ENCODE results near the gene FLAD1. TPM values are rescaled to one million over a fixed set of nuclear protein-coding genes. Genes with fewer than 3 reads are reported as not detected.
A peak's percentile ranks its signal among the peaks of the same experiment; 100 is the strongest.

Gene FLAD1
- total and polyA plus RNA-seq, 2 donors (not counting 3 experiments of a cell fraction or from before 2014, with no cell fraction given): 42.2 to 59.1 TPM

- Histone ChIP-seq H3K9ac (replicated peaks; ENCODE audit: extremely low read depth, insufficient read depth, low read length) (peak overlapping the region; percentile 89), H3K4me3 (replicated peaks in 1 of 3; ENCODE audit: insufficient read depth in 1 of 3, low read depth in 1 of 3, low read length in 3 of 3) (peak overlapping the region in 1 of 3 experiments; percentile 55), H3K27ac (ENCODE audit: insufficient read depth, low read depth, low read length) (peak overlapping the region; percentile 92), H3K4me1 (ENCODE audit: control insufficient read depth, extremely low read depth, insufficient read depth, low read length) (peaks cover 8% of the 10 kb centered on the region), H2AFZ (ENCODE audit: low read depth, low read length) (peak overlapping the region; percentile 55), H3K9me1 (replicated peaks; ENCODE audit: control insufficient read depth, extremely low read depth, insufficient read depth, low read length) (no peaks in the 10 kb centered on the region), H4K20me1 (replicated peaks; ENCODE audit: control insufficient read depth, extremely low read depth, insufficient read depth, low read length) (no peaks in the 10 kb centered on the region), H3K27me3 (ENCODE audit: control insufficient read depth in 2 of 2, insufficient read depth in 2 of 2, low read length in 2 of 2) (no peaks in the 10 kb centered on the region), H3K4me2 (ENCODE audit: insufficient read depth, low read length) (peak overlapping the region; percentile 74), H3K79me2 (ENCODE audit: control insufficient read depth, insufficient read depth, low read length) (no peaks in the 10 kb centered on the region), H3K9me3 (replicated peaks; ENCODE audit: control insufficient read depth, insufficient read depth, low read length) (no peaks in the 10 kb centered on the region), H3K36me3 (ENCODE audit: control insufficient read depth in 2 of 2, extremely low read depth in 1 of 2, insufficient read depth in 2 of 2, low read length in 2 of 2) (no peaks in the 10 kb centered on the region)
- ChIA-PET POLR2A (interaction anchor here (0.6 kb wide), 1 partner anchor 36 kb away, joined by 9 read pairs; no protein-coding TSS in a partner anchor), CTCF (interaction anchor here (0.8 to 2.5 kb wide), 7 partner anchors 14 to 80 kb away, joined by 3 to 16 read pairs (median 4); partner anchors contain the start of gene PBXIP1)
- FAIRE-seq (peak; percentile 38), DNase-seq (ENCODE audit: low read depth, low spot score) (no peak)
- dilution Hi-C loops (cut with MboI; ENCODE audit: extremely low pct_ligation_motif_present, low sequenced_read_pairs) (no loop called here), intact Hi-C loops (cut with micrococcal nuclease) (loop anchor here (1.0 to 2.0 kb wide), 5 partner anchors 17 to 379 kb away; partner anchors contain the start of genes CKS1B, EFNA4, UBE2Q1 and ZBTB7B)
- no TSS peak for BruUV-seq (replicated peaks)
- TF ChIP-seq EZH2 (IDR thresholded peaks at IDR 0.05; ENCODE audit: borderline replicate concordance, low read depth, low read length, severe bottlenecking) (no peak), MYC (IDR thresholded peaks at IDR 0.05; ENCODE audit: low read depth, low read length) (no peak), POLR2A (IDR thresholded peaks at IDR 0.05; ENCODE audit: low read depth, low read length) (no peak), GATA2 (IDR thresholded peaks at IDR 0.05; ENCODE audit: insufficient read depth, insufficient read length, low read depth, low read length) (no peak), JUN (IDR thresholded peaks at IDR 0.05; ENCODE audit: borderline replicate concordance, insufficient read depth, insufficient read length, low read depth) (no peak), MAX (IDR thresholded peaks at IDR 0.05; ENCODE audit: insufficient read depth, insufficient read length) (no peak), FOS (IDR thresholded peaks at IDR 0.05; ENCODE audit: borderline replicate concordance, insufficient read depth, low read length) (no peak), POLR2AphosphoS5 (IDR thresholded peaks at IDR 0.05; ENCODE audit: insufficient read depth, low read depth, low read length) (no peak)
- TF ChIP-seq, protein P1, sequence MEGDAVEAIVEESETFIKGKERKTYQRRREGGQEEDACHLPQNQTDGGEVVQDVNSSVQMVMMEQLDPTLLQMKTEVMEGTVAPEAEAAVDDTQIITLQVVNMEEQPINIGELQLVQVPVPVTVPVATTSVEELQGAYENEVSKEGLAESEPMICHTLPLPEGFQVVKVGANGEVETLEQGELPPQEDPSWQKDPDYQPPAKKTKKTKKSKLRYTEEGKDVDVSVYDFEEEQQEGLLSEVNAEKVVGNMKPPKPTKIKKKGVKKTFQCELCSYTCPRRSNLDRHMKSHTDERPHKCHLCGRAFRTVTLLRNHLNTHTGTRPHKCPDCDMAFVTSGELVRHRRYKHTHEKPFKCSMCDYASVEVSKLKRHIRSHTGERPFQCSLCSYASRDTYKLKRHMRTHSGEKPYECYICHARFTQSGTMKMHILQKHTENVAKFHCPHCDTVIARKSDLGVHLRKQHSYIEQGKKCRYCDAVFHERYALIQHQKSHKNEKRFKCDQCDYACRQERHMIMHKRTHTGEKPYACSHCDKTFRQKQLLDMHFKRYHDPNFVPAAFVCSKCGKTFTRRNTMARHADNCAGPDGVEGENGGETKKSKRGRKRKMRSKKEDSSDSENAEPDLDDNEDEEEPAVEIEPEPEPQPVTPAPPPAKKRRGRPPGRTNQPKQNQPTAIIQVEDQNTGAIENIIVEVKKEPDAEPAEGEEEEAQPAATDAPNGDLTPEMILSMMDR (IDR thresholded peaks at IDR 0.05; ENCODE audit: extremely low read depth in 1 of 2, insufficient read depth in 1 of 2, low read depth in 1 of 2, low read length in 2 of 2): no peak
Measured at GRCh38 chr1:154937988-154938386, 45.2 kb upstream of the FLAD1 start.
